WTC11 (cell line): ENCODE data around the gene CTIF. TPM values are rescaled to one million over a fixed set of nuclear protein-coding genes. Genes with fewer than 3 reads are reported as not detected.

Experiments used
- ATAC-seq: fragments of 200-7000 bp; cut with Tn5 transposase; 2 replicates; pipeline ENCODE4 v1.10.0; 2021; ENCODE audit warnings: mild to moderate bottlenecking, moderate library complexity
- CTCF ChIA-PET: fragments of 300-600 bp; sonication (Branson Sonifier 250); formaldehyde crosslinking; loops from one replicate; lab custom pipeline; 2021; ENCODE audit warnings: antibody characterized with exemption; lab: Charles Lee
- POLR2A ChIA-PET: fragments of 350-600 bp; sonication (Branson Sonifier 250); formaldehyde crosslinking; loops from one replicate; lab custom pipeline; 2021; ENCODE audit warnings: antibody characterized with exemption; lab: Charles Lee
- DNase-seq: peaks from one replicate; pipeline ENCODE4 v3.0.0; 2021; ENCODE audit warnings: low spot score
- H3K27ac Mint-ChIP-seq: 2 replicates; pipeline ENCODE4 v1.8.0; 2021; ENCODE audit warnings: mixed read lengths
- H3K27me3 Mint-ChIP-seq: 2 replicates; pipeline ENCODE4 v1.8.0; 2021; ENCODE audit warnings: low read depth, mild to moderate bottlenecking, moderate library complexity, mixed read lengths
- H3K36me3 Mint-ChIP-seq: 2 replicates; pipeline ENCODE4 v1.8.0; 2021; ENCODE audit warnings: mixed read lengths
- H3K4me1 Mint-ChIP-seq: 2 replicates; pipeline ENCODE4 v1.8.0; 2022; ENCODE audit warnings: mixed read lengths
- H3K4me3 Mint-ChIP-seq: 2 replicates; pipeline ENCODE4 v1.8.0; 2021; ENCODE audit warnings: mild to moderate bottlenecking, moderate library complexity, mixed read lengths
- H3K9me3 Mint-ChIP-seq: 2 replicates; pipeline ENCODE4 v1.8.0; 2021; ENCODE audit warnings: mixed read lengths
- FOXP1 ChIP-seq: sonication (generic); formaldehyde crosslinking; IDR thresholded peaks from 2 replicates; pipeline ENCODE4 v1.8.0; 2022; ENCODE audit warnings: missing genetic modification reagents, mild to moderate bottlenecking, moderate library complexity, borderline replicate concordance
- HMGA2 ChIP-seq: fragments of 250-450 bp; sonication (Bioruptor Pico); IDR thresholded peaks from 2 replicates; pipeline ENCODE4 v1.4.0; 2021; ENCODE audit warnings: mild to moderate bottlenecking, moderate library complexity
- JUN ChIP-seq: sonication (generic); formaldehyde crosslinking; IDR thresholded peaks from 2 replicates; pipeline ENCODE4 v1.8.0; 2023; ENCODE audit warnings: mild to moderate bottlenecking, missing genetic modification reagents
- MYBL2 ChIP-seq: sonication (generic); formaldehyde crosslinking; IDR thresholded peaks from 2 replicates; pipeline ENCODE4 v1.8.1; 2023; ENCODE audit warnings: mild to moderate bottlenecking, moderate library complexity, missing genetic modification reagents
- NFYB ChIP-seq: sonication (generic); formaldehyde crosslinking; conservative IDR thresholded peaks from 2 replicates; pipeline ENCODE4 v1.8.0; 2022; ENCODE audit warnings: low read depth, missing genetic modification reagents
- NR3C1 ChIP-seq: sonication (generic); formaldehyde crosslinking; conservative IDR thresholded peaks from 2 replicates; pipeline ENCODE4 v1.8.1; 2023; ENCODE audit warnings: low read depth, mild to moderate bottlenecking, missing genetic modification reagents
- SMAD4 ChIP-seq: sonication (generic); formaldehyde crosslinking; IDR thresholded peaks from 2 replicates; pipeline ENCODE4 v1.8.0; 2022; ENCODE audit warnings: mild to moderate bottlenecking, missing genetic modification reagents
- ZNF138 ChIP-seq: sonication (generic); formaldehyde crosslinking; conservative IDR thresholded peaks from 2 replicates; pipeline ENCODE4 v1.8.1; 2022; ENCODE audit warnings: mild to moderate bottlenecking, moderate library complexity, missing genetic modification reagents
- ZNF263 ChIP-seq: sonication (generic); formaldehyde crosslinking; IDR thresholded peaks from 2 replicates; pipeline ENCODE4 v1.8.1; 2022; ENCODE audit warnings: low read depth, mild to moderate bottlenecking, moderate library complexity, missing genetic modification reagents
- ZNF396 ChIP-seq: fragments of 250-450 bp; sonication (Bioruptor Pico); IDR thresholded peaks from 2 replicates; pipeline ENCODE4 v1.8.0; 2021; ENCODE audit warnings: mild to moderate bottlenecking, moderate library complexity, borderline replicate concordance
- total RNA-seq: library from RNA; stranded (reverse); gene quantifications from 3 replicates; pipeline ENCODE4 v1.2.3, GENCODE V29; 2021
- TF ChIP-seq, protein P1 (sequence below): sonication (generic); formaldehyde crosslinking; IDR thresholded peaks from 2 replicates; pipeline ENCODE4 v1.8.1; 2022; ENCODE audit warnings: missing genetic modification reagents, borderline replicate concordance
- TF ChIP-seq, protein P2 (sequence below): fragments of 250-450 bp; sonication (Bioruptor Pico); IDR thresholded peaks from 2 replicates; pipeline ENCODE4 v1.9.0; 2021; ENCODE audit warnings: mild to moderate bottlenecking
- TF ChIP-seq, protein P3 (sequence below): sonication (generic); formaldehyde crosslinking; IDR thresholded peaks from 2 replicates; pipeline ENCODE4 v1.8.0; 2023; ENCODE audit warnings: missing genetic modification reagents
- TF ChIP-seq, protein P4 (sequence below): fragments of 200-600 bp; IDR thresholded peaks from 2 replicates; pipeline ENCODE4 v1.8.0; 2022; ENCODE audit warnings: antibody characterized with exemption
- TF ChIP-seq, protein P5 (sequence below): fragments of 250-450 bp; sonication (Bioruptor Pico); IDR thresholded peaks from 2 replicates; pipeline ENCODE4 v1.9.0; 2021; ENCODE audit warnings: mild to moderate bottlenecking, borderline replicate concordance
- TF ChIP-seq, protein P6 (sequence below): sonication (generic); formaldehyde crosslinking; IDR thresholded peaks from 2 replicates; pipeline ENCODE4 v1.8.1; 2022; ENCODE audit warnings: mild to moderate bottlenecking, moderate library complexity, missing genetic modification reagents
- TF ChIP-seq, protein P7 (sequence below): sonication (generic); formaldehyde crosslinking; conservative IDR thresholded peaks from 2 replicates; pipeline ENCODE4 v1.8.1; 2023; ENCODE audit warnings: mild to moderate bottlenecking, low read depth, missing genetic modification reagents, moderate library complexity
- TF ChIP-seq, protein P8 (sequence below): sonication (generic); formaldehyde crosslinking; IDR thresholded peaks from 2 replicates; pipeline ENCODE4 v1.8.1; 2022; ENCODE audit warnings: mild to moderate bottlenecking, missing genetic modification reagents, moderate library complexity, borderline replicate concordance

CTIF gene
- total RNA-seq, 1 experiment from 2014 or later: 28.5 TPM

DNA sequence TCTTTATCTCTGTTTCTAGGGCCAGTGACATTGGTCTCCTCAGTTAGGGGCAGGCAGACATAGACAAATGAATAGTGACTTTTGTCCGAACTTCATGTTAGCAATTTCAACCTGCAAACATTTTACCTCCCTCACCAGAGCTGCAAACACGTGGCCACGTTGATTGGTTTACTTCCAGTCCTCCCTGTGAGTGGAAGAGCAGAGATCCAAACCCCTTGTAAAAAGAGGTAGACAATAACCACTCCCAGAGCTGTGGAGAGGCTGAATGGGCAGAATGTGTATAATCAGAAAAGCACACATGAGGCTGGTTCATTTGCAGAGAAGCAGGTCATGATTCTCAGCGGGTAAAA lies 31.1 kb downstream of the CTIF start:
- Mint-ChIP-seq H3K36me3 (peaks cover 14% of the 10 kb centered on the region), H3K9me3 (peaks cover 18% of the 10 kb centered on the region), H3K27ac (no peak overlapping the region), H3K4me3 (no peak overlapping the region), H3K27me3 (no peaks in the 10 kb centered on the region; the same call in 1 of the 2 replicates), H3K4me1 (peaks cover 29% of the 10 kb centered on the region)
- ATAC-seq: no peak
- no peak for DNase-seq
- ChIA-PET POLR2A (no interaction called here), CTCF (no interaction called here)
- TF ChIP-seq JUN (CRISPR knock-in tag): no peak
- no peak for TF ChIP-seq NFYB (CRISPR knock-in tag)
- TF ChIP-seq, protein P1, sequence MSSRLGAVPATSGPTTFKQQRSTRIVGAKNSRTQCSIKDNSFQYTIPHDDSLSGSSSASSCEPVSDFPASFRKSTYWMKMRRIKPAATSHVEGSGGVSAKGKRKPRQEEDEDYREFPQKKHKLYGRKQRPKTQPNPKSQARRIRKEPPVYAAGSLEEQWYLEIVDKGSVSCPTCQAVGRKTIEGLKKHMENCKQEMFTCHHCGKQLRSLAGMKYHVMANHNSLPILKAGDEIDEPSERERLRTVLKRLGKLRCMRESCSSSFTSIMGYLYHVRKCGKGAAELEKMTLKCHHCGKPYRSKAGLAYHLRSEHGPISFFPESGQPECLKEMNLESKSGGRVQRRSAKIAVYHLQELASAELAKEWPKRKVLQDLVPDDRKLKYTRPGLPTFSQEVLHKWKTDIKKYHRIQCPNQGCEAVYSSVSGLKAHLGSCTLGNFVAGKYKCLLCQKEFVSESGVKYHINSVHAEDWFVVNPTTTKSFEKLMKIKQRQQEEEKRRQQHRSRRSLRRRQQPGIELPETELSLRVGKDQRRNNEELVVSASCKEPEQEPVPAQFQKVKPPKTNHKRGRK (CRISPR knock-in tag): no peak
- TF ChIP-seq, protein P2, sequence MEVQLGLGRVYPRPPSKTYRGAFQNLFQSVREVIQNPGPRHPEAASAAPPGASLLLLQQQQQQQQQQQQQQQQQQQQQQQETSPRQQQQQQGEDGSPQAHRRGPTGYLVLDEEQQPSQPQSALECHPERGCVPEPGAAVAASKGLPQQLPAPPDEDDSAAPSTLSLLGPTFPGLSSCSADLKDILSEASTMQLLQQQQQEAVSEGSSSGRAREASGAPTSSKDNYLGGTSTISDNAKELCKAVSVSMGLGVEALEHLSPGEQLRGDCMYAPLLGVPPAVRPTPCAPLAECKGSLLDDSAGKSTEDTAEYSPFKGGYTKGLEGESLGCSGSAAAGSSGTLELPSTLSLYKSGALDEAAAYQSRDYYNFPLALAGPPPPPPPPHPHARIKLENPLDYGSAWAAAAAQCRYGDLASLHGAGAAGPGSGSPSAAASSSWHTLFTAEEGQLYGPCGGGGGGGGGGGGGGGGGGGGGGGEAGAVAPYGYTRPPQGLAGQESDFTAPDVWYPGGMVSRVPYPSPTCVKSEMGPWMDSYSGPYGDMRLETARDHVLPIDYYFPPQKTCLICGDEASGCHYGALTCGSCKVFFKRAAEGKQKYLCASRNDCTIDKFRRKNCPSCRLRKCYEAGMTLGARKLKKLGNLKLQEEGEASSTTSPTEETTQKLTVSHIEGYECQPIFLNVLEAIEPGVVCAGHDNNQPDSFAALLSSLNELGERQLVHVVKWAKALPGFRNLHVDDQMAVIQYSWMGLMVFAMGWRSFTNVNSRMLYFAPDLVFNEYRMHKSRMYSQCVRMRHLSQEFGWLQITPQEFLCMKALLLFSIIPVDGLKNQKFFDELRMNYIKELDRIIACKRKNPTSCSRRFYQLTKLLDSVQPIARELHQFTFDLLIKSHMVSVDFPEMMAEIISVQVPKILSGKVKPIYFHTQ: no peak
- TF ChIP-seq, all 79 proteins: peak for 0

DNA sequence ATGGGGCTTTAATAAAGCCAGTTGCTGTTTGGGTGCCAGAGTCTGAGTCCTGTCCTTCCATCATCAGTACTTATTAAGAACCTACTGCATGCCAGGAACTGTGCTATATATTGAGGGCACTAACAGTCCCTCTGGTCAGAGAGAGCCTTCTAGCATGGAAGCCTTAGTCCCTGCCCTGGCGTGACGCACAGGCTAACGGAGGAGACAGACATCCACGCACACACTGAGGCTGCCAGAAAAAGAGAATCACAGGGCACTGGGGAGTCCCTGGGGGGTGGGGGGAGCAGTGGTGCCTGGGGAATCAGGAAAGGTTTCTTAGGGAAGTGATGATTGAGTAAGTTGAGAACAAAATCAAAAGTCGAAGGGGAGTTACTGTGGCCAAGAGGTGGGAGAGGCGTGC lies 31.5 kb downstream of the CTIF start:
- peaks cover 14% of the 10 kb centered on the region for H3K36me3 Mint-ChIP-seq
- H3K4me3 Mint-ChIP-seq: no peak overlapping the region
- no peak for DNase-seq
- no peak for ATAC-seq
- CTCF ChIA-PET: no interaction called here
- H3K27me3 Mint-ChIP-seq: no peaks in the 10 kb centered on the region; the same call in 1 of the 2 replicates
- POLR2A ChIA-PET: no interaction called here
- H3K27ac Mint-ChIP-seq: no peak overlapping the region; the same call in 1 of the 2 replicates
- H3K4me1 Mint-ChIP-seq: peaks cover 24% of the 10 kb centered on the region
- peaks cover 18% of the 10 kb centered on the region for H3K9me3 Mint-ChIP-seq
- TF ChIP-seq, protein P3, sequence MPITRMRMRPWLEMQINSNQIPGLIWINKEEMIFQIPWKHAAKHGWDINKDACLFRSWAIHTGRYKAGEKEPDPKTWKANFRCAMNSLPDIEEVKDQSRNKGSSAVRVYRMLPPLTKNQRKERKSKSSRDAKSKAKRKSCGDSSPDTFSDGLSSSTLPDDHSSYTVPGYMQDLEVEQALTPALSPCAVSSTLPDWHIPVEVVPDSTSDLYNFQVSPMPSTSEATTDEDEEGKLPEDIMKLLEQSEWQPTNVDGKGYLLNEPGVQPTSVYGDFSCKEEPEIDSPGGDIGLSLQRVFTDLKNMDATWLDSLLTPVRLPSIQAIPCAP (CRISPR knock-in tag): no peak
- TF ChIP-seq FOXP1 (CRISPR knock-in tag): no peak
- TF ChIP-seq, protein P4, sequence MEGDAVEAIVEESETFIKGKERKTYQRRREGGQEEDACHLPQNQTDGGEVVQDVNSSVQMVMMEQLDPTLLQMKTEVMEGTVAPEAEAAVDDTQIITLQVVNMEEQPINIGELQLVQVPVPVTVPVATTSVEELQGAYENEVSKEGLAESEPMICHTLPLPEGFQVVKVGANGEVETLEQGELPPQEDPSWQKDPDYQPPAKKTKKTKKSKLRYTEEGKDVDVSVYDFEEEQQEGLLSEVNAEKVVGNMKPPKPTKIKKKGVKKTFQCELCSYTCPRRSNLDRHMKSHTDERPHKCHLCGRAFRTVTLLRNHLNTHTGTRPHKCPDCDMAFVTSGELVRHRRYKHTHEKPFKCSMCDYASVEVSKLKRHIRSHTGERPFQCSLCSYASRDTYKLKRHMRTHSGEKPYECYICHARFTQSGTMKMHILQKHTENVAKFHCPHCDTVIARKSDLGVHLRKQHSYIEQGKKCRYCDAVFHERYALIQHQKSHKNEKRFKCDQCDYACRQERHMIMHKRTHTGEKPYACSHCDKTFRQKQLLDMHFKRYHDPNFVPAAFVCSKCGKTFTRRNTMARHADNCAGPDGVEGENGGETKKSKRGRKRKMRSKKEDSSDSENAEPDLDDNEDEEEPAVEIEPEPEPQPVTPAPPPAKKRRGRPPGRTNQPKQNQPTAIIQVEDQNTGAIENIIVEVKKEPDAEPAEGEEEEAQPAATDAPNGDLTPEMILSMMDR: no peak
- no peak for TF ChIP-seq NR3C1 (CRISPR knock-in tag)
- TF ChIP-seq, protein P5, sequence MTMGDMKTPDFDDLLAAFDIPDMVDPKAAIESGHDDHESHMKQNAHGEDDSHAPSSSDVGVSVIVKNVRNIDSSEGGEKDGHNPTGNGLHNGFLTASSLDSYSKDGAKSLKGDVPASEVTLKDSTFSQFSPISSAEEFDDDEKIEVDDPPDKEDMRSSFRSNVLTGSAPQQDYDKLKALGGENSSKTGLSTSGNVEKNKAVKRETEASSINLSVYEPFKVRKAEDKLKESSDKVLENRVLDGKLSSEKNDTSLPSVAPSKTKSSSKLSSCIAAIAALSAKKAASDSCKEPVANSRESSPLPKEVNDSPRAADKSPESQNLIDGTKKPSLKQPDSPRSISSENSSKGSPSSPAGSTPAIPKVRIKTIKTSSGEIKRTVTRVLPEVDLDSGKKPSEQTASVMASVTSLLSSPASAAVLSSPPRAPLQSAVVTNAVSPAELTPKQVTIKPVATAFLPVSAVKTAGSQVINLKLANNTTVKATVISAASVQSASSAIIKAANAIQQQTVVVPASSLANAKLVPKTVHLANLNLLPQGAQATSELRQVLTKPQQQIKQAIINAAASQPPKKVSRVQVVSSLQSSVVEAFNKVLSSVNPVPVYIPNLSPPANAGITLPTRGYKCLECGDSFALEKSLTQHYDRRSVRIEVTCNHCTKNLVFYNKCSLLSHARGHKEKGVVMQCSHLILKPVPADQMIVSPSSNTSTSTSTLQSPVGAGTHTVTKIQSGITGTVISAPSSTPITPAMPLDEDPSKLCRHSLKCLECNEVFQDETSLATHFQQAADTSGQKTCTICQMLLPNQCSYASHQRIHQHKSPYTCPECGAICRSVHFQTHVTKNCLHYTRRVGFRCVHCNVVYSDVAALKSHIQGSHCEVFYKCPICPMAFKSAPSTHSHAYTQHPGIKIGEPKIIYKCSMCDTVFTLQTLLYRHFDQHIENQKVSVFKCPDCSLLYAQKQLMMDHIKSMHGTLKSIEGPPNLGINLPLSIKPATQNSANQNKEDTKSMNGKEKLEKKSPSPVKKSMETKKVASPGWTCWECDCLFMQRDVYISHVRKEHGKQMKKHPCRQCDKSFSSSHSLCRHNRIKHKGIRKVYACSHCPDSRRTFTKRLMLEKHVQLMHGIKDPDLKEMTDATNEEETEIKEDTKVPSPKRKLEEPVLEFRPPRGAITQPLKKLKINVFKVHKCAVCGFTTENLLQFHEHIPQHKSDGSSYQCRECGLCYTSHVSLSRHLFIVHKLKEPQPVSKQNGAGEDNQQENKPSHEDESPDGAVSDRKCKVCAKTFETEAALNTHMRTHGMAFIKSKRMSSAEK: no peak
- TF ChIP-seq, protein P6, sequence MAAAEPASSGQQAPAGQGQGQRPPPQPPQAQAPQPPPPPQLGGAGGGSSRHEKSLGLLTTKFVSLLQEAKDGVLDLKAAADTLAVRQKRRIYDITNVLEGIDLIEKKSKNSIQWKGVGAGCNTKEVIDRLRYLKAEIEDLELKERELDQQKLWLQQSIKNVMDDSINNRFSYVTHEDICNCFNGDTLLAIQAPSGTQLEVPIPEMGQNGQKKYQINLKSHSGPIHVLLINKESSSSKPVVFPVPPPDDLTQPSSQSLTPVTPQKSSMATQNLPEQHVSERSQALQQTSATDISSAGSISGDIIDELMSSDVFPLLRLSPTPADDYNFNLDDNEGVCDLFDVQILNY: no peak
- TF ChIP-seq, protein P7, sequence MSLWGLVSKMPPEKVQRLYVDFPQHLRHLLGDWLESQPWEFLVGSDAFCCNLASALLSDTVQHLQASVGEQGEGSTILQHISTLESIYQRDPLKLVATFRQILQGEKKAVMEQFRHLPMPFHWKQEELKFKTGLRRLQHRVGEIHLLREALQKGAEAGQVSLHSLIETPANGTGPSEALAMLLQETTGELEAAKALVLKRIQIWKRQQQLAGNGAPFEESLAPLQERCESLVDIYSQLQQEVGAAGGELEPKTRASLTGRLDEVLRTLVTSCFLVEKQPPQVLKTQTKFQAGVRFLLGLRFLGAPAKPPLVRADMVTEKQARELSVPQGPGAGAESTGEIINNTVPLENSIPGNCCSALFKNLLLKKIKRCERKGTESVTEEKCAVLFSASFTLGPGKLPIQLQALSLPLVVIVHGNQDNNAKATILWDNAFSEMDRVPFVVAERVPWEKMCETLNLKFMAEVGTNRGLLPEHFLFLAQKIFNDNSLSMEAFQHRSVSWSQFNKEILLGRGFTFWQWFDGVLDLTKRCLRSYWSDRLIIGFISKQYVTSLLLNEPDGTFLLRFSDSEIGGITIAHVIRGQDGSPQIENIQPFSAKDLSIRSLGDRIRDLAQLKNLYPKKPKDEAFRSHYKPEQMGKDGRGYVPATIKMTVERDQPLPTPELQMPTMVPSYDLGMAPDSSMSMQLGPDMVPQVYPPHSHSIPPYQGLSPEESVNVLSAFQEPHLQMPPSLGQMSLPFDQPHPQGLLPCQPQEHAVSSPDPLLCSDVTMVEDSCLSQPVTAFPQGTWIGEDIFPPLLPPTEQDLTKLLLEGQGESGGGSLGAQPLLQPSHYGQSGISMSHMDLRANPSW (CRISPR knock-in tag): no peak
- no peak for TF ChIP-seq HMGA2 (CRISPR knock-in tag)
- no peak for TF ChIP-seq MYBL2 (CRISPR knock-in tag)
- no peak for TF ChIP-seq NFYB (CRISPR knock-in tag)
- TF ChIP-seq SMAD4 (CRISPR knock-in tag): no peak
- TF ChIP-seq ZNF138: no peak
- TF ChIP-seq, protein P8, sequence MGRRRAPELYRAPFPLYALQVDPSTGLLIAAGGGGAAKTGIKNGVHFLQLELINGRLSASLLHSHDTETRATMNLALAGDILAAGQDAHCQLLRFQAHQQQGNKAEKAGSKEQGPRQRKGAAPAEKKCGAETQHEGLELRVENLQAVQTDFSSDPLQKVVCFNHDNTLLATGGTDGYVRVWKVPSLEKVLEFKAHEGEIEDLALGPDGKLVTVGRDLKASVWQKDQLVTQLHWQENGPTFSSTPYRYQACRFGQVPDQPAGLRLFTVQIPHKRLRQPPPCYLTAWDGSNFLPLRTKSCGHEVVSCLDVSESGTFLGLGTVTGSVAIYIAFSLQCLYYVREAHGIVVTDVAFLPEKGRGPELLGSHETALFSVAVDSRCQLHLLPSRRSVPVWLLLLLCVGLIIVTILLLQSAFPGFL: no peak
- TF ChIP-seq ZNF263 (CRISPR knock-in tag): no peak
- TF ChIP-seq ZNF396: no peak
